GM12874 (cell line): Measurements from ENCODE around the gene NUDT3.

ENCODE experiments used
- CTCF ChIP-seq: IDR thresholded peaks from 2 replicates; pipeline ENCODE4 v1.5.1; 2011; ENCODE audit warnings: low read depth, mild to moderate bottlenecking, control low read depth, low read length, moderate library complexity; ENCODE audit not compliant: insufficient read depth

Gene NUDT3

GRCh38 chr6:34383656-34384320 is 8.7 kb downstream of the NUDT3 start:
- no peak for TF ChIP-seq CTCF

- no peak for TF ChIP-seq CTCF
Measured at GRCh38 chr6:34383161-34383631, 9.3 kb downstream of the NUDT3 start.

- TF ChIP-seq CTCF = no peak
Measured at GRCh38 chr6:34381081-34381480, 11.4 kb downstream of the NUDT3 start.

- no peak for TF ChIP-seq CTCF
Measured at GRCh38 chr6:34378470-34378869, 14.0 kb downstream of the NUDT3 start.

- no peak for TF ChIP-seq CTCF
Measured at GRCh38 chr6:34377984-34378383, 14.5 kb downstream of the NUDT3 start.

GRCh38 chr6:34375833-34376232 is 16.6 kb downstream of the NUDT3 start:
- no peak for TF ChIP-seq CTCF

- no peak for TF ChIP-seq CTCF
Measured at GRCh38 chr6:34374508-34374907, 18.0 kb downstream of the NUDT3 start.

GRCh38 chr6:34374069-34374468 is 18.4 kb downstream of the NUDT3 start:
- no peak for TF ChIP-seq CTCF
